K562 treated with DMSO at 1 percent for 12 hours (cell line): ENCODE measurements around the gene DDO. TPM values are rescaled to one million over a fixed set of nuclear protein-coding genes. Genes with fewer than 3 reads are reported as not detected.

Experiments
- total RNA-seq: library from RNA; unstranded; fragments of 300-600 nt; gene quantifications from 2 replicates; pipeline ENCODE4 v1.2.3, GENCODE V29; 2022; ENCODE audit not compliant: insufficient read depth

Gene DDO, protein sequence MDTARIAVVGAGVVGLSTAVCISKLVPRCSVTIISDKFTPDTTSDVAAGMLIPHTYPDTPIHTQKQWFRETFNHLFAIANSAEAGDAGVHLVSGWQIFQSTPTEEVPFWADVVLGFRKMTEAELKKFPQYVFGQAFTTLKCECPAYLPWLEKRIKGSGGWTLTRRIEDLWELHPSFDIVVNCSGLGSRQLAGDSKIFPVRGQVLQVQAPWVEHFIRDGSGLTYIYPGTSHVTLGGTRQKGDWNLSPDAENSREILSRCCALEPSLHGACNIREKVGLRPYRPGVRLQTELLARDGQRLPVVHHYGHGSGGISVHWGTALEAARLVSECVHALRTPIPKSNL
- total RNA-seq: 0.80 and 1.2 TPM in 2 replicates

DNA sequence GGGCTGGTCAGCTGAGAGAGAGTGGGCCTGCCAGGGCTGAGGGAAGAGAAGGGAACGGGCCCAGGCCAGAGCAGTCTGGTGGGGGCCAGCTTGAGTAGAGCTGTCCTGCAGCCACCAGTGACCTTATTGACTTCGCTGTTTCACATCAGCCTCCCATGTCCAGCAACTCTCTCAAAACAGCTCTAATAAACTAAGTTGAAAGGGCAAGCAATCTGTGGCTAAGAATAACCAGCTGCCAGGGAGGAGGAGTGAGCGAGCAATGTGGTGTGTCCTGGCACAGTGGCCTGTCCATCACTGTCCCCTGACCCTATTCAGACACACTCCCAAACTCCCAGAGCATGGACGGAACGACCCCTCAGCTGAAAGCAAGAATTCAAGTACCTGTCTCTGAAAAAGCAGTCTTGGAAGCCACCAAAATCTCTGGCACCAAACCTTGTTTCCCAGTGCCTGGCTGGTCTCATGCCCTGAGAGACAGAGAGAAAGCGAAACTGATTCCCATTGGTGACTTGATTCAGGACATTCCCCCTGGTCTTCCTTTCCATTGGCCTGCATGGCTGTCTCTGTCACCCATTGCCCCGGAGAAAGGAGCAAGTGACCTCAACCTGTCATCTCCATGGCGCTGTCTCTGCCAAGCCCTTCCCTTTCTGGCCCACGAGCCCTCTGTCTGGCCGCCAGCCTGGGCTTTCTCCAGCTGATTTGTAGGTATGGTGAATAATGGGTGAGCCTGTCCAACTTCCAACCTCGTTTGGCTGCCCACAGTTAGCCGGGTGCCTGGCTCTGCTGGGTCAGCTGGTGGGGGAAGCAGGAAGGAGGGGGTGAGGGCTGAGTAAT, at the start of gene DDO:
DDO (minus strand) TSS at position 490 of the 831 bp plus-strand sequence. CDS start 2,113 bp downstream, outside the sequence.

DNA sequence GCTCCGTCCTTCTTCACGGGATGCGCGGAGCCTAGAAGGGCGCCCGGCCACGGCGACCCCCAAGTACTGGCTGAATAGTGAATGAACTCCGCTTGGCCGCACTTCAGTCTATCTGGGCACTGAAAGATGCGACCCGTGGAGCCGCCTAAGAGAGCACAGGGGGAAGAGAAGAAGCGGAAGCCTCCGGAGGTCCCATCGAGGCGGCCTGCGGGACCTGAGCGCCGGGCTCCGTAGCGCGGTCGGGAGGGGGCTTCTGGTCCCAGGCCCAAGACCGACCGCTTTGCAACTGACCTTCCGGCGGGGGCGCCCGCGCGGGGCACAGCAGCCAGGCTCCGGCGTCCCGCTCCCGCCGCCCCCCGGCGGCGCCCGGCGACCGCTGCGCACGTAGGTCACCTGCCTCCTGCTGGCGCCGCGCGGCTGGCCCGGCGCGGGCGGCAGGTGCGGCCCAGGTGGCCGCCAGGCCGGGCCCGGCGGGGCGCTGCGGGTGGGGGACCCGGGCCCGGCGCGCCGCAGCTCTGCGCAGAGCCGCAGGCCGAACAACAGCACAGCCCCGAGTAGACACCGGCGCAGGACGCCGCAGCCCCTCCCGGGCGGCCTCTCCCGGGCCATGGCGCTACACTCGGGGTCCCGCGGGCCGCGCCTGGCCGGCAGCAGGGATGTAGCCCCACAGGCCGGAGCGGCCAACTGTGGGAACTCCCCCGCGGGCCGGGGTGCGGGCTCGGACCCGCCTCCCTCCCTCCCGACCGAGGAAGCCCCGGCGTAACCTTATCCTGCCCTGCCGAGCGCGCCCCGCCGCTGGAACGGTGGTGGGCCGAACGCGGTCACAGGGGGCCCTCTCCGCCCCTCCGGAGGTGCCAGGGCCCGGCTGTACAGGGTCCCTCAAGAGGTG, 57.5 kb downstream of the DDO start, which contains the start of gene METTL24:
METTL24 (minus strand) TSS at position 686 of the 889 bp plus-strand sequence; CDS start at position 609, 77 bp downstream.

Other genes with a start within 250 kb of the DDO start
- gene WASF1, start 235.9 kb downstream of the DDO start, total RNA-seq: 3.6 and 10.3 TPM in 2 replicates
- gene CDC40, start 235.1 kb downstream of the DDO start, total RNA-seq: 6.7 and 16.8 TPM in 2 replicates
- gene METTL24, start 57.2 kb downstream of the DDO start, total RNA-seq: not detected in 2 replicates
- gene SLC22A16, start 61.0 kb upstream of the DDO start, total RNA-seq: not detected in 2 replicates